HL-60/S4 treated with phorbol 12-myristate 13-acetate at 8.2 ng/mL for 4 days and 3 days (cell line): ENCODE results near the gene FBXL13.
"Not testable (repeated sequence)": the region's sequence is repeated elsewhere in the genome, so short reads cannot be mapped to it uniquely, and the experiment has no call there.

Experiments
- in situ Hi-C: fragments of 300-500 bp; cut with MboI; formaldehyde crosslinking; loops from 2 replicates; pipeline ENCODE4 v1.15.0; 2022; ENCODE audit warnings: low sequenced_read_pairs

The FBXL13 gene

DNA sequence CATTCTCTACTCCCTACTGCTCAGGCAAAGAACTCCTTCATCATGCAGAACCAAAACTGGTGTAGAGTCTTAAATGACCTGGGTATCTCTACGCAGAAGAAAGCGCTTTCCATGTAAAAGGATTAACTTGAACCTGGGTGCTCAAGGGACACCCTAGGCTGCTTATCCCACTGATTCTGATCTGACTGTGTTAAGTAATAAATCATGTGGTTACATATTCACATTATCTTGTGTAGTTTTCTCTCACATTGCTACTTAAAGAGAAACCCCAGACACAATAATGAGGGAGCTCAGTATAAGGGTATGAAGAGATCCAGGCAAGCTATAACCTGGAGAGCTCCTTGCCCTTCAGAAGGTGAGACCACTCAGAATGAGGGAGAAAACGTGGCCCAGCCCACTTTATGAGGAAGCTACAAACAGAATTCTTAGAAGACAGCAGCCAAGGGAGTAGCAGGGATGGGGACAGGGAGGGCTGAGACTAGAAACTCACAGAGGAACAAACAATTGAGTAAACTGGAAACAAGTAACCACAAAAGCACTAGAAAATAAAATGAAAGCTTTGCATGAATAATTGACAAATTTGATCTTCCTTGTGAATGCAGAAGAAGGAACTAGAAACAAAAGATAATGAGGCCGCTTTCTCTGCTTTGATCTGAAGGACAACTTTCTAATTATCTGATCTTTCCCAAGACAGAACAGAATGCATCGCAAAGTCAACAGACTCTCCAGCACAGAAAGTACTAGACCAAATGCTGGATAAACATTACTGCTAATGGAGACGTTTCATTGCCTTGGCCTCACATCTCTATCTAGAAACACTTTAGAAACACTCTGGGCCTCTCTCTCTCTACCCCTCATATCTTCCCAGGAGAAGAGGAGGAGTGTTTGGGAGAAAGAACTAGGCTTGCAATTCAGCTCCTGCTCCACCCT is 85.7 kb downstream of the FBXL13 start:
- in situ Hi-C loops, result no loop called here

DNA sequence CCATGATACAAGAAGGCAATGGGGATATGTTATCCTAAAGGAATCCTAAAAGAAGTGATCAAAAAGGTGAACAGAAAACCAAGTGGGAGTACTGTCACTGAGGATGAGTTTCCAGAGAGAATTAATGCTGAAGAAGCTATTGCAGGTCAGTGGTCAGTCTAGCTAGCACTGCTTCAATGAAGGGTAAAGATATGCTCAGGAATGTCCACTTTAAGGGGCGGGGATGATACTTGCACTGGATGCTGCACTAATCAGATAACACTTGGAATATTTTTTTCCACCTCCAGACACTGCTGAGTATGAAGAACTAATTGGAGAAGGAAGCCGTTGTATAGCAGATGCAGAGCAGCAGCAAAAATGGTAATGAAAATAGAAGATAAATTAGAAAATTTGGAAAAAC is 86.5 kb downstream of the FBXL13 start:
- in situ Hi-C loops, result no loop called here

DNA sequence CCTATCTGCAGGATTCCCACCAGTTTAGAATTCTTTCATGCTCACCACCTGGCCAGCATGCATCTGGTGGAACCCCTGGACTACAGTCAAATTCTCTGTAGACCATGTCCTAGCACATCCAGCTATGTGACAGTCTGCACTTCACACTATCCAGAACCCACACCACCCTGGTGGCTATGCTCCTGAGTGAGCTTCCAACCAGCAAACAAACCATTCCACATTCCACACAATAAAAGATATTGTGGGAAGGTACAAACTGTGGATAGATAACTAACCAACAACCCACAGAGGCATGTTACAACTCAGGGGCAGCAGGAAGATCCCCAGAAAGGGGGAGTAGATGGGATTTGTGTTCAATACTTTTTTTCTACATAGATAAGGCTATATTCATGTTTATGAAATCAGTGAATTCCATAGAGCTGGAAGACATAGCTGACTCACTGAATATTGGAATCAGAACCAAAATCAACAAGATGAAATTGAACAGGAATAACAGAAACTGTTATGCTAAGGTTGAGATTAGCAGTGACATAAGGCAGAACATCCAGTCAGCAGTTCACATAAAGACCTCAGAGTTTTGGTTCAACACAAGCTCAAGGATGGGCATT is 89.3 kb downstream of the FBXL13 start:
- in situ Hi-C loops, result no loop called here

DNA sequence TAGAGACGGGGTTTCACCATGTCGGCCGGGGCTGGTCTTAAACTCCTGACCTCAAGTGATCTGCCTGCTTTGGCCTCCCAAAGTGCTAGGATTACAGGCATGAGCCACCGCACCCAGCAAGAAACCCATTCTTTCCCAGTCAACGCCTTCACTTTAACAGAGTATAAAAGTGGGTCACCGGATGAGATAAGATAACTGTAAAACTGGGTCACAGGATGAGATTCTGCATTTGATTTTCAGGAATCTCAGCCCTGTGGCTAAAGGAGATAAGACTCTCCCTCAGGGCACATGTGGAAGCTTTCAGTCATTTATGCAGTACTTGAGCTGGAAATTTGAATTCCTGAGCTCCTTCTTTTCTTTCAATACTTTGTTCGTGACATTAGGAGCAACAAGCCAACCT is 91.0 kb downstream of the FBXL13 start:
- in situ Hi-C loops, result no loop called here

DNA sequence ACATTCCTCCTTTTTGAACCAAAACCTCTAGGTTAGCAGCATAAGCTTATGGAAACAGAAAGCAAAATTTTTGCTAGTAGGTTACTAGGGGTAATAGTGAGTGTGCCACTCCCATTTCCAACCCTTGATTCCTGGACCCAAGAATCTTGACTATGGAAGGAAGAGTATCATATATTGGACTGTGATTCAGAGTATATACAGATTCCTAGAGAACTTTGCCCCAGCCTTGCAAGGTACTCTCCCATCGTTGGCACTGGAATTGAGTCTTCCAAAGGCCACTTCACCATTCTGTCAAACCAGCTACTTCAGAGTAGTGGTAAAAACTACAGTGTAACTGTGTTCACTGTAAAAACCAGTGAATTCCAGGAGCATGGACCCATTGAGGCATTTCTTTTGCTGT is 92.4 kb downstream of the FBXL13 start:
- in situ Hi-C loops, result no loop called here

DNA sequence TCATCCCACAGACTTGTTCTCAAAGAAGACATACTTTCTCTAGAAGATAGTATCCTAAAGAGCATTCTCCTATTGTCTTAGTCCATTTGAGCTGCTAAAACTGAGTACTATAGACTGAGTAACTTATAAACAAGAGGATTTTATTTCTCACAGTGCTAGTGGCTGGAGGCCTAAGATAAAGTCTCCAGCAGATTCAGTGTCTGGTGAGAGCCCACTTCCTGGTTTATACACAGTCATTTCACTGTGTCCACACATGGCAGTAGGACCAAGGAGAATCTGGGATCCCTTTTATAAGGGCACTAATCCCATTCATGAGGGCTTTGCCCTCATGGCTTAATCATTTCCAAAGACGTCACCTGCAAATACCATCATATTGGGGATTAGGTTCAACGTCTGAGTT is 93.1 kb downstream of the FBXL13 start:
- in situ Hi-C loops, result no loop called here

DNA sequence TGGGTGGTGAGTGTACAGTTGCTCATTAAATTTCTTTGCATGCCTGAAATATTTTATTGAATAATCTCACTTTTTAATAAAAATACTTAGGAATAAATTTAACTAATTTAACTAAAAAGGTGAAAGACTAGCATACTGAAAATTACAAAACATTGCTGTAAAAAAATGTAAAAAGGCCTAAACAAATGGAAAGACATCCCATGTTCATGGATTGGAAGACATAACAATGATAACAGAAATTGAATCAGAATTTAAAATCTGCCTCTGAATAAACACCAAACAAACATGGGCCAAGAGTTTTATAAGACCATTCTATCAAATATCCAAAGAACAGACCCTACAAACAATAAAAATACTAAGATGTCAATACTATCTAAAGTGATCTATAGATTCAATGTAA is 94.9 kb downstream of the FBXL13 start:
- in situ Hi-C loops, result no loop called here

DNA sequence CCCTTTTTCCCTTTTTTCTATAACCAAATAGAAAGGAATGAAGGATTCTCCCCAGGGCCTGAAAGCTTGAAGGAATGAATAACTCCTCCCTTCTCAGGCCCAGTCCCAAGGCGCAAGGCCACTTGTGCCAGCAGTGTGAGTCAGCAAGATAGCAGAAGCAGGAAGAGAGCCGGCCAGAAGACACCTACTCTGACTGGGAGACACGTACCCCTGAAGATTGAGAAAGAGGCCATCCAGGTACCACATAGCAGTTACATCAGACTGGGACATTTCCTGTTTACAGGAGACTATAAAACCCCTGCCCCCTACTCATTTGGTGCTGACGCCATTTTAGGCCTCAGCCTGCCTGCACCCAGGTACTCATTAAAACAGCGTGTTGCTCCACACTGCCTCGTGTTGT is 96.3 kb downstream of the FBXL13 start:
- in situ Hi-C loops, result no loop called here

DNA sequence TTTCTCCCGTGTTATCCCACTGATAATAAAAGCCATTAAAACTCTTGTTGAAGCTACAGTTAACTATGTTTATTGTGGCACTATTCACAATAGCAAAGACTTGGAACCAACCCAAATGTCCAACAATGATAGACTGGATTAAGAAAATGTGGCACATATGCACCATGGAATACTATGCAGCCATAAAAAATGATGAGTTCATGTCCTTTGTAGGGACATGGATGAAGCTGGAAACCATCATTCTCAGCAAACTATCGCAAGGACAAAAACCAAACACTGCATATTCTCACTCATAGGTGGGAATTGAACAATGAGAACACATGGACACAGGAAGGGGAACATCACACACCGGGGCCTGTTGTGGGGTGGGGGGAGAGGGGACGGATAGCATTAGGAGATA is 97.0 kb downstream of the FBXL13 start:
- in situ Hi-C loops, result not testable (repeated sequence)

DNA sequence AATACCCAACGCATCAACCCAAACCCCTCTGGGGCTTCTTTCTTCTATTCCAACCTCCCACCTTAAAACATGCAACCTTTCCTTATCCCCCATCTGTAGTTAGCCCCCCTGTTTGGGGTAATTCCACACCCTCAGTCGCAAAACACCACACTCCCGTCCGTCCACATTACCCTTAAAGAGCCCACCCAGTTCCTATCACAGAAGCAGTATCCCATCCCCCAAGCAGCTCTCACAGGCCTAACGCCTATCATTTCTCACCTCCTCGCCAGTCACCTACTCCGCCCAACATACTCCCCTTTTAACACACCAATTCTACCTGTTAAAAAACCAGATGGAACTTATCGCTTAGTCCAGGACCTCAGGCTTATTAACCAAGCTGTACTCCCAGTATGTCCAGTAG is 98.1 kb downstream of the FBXL13 start:
- in situ Hi-C loops, result no loop called here

DNA sequence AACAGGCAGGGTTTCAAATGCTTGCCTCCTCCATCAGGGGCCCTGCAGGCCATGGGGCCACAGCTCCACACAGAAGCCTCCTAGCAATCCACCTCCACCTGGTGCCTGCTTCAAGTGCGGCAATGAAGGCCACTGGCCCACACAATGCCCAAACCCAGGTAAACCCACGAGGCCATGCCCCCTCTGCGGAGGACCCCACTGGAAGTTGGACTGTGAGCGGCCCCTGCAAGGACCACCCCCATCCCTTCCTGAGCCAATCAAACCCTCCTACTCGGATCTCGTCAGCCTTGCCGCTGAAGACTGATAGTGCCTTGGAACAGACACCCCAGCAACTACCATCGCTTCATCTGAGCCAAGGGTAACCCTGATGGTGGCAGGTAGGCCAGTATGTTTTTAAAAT is 98.7 kb downstream of the FBXL13 start:
- in situ Hi-C loops, result no loop called here

DNA sequence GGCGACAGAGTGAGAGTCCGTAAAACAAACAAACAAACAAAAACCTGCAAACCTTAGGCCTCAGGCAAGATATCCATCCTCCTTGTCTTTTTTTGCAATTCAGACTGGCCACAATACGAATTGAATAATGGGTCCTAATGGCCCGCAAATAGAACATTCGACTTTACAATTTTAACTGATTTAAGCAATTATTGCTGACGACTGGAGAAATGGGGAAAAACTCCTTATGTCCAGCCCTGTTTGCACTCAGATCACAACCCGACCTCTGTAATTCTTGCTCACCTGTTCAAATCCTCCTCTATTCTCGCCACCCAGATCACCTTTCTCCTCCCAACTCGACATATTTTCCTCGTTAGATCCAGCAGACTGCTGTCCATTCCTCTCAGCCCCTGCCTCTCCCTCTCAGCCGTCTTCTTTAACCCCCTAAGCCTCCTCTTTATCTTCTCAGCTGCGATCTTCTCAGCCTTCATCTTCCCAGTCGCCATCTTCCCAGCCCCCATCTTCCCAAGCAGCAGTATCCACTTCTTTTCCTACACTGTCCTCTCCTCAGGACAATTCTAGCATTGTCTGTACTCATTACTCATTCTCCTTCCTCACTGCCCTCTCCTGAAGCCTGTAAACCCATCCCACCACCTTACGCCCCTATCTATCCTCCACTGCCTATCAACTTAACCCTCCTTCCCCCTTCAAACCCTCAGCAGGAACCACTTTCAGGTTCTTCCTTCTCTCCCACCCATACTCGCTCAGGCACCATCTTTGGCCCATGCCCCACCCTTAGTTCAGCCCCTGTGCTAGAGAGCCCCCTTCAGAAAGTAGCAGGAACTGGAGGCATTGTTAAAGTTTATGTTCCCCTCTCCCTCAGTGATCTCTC is 100.0 kb downstream of the FBXL13 start:
- in situ Hi-C loops, result no loop called here

DNA sequence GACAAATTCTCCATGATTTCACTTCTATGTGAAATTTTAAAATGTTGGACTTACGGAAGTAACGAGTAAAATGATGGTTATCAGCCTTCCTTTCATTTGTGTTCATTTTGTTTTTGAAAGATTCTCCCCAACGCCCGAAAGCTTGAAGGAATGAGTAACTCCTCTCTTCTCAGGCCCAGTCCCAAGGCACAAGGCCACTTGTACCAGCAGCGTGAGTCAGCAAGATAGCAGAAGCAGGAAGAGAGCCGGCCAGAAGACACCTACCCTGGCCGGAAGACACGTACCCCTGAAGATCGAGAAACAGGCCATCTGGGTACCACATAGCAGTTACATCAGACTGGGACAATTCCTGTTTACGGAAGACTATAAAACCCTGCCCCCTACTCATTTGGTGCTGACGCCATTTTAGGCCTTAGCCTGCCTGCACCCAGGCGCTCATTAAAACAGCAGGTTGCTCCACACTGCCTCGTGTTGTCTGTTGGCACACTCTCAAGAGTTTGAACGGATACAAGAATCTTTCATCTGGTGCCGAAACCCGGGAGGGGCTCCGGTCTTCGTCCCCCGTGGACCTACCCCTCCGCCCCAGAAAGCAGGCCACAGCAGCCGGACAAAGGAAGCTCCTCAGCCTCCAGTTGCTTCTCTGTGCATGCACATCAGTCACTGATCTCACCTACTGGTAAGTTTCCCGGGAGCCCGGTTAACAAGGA is 101.3 kb downstream of the FBXL13 start:
- in situ Hi-C loops, result no loop called here

DNA sequence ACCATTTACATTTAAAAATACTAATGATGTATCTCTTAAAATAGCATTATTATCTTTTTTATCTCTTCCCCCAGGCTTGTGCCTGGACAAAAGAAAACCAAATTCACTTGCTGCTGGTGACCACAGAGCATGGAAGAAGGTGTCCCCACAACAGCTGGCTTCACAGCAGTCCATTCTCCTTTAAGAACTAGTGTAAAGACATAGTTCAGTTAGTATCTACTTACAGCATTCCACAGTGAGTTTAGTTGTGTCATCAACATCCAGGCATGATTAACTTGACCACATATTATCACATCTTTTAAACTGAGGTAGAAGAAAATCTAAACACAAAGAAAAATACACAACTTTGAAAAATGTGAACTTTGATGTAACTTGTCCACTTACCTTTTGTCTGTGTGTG is 106.8 kb downstream of the FBXL13 start:
- in situ Hi-C loops, result no loop called here

DNA sequence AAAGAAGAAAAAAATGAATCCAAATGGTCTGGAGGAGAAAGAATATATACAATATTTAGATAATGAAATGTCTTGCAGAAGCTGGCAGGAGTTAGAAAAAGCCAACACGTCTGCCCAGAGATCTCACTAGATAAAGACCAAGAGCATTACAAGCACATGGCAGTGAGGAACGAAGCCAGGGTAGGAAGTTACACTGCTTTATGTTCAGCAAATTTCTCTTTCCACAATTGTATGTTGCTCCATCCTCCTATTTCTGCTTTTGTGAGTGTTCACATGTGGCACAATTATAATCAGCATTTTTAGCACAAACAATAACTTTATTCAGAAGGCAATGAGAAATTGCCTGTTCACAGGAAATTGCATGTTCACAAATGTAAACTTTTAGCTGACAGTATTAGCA is 108.1 kb downstream of the FBXL13 start:
- in situ Hi-C loops, result no loop called here

DNA sequence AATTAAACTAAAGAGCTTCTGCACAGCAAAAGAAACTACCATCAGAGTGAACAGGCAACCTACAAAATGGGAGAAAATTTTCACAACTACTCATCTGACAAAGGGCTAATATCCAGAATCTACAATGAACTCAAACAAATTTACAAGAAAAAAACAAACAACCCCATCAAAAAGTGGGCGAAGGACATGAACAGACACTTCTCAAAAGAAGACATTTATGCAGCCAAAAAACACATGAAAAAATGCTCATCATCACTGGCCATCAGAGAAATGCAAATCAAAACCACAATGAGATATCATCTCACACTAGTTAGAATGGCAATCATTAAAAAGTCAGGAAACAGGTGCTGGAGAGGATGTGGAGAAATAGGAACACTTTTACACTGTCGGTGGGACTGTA is 112.6 kb downstream of the FBXL13 start:
- in situ Hi-C loops, result not testable (repeated sequence)

DNA sequence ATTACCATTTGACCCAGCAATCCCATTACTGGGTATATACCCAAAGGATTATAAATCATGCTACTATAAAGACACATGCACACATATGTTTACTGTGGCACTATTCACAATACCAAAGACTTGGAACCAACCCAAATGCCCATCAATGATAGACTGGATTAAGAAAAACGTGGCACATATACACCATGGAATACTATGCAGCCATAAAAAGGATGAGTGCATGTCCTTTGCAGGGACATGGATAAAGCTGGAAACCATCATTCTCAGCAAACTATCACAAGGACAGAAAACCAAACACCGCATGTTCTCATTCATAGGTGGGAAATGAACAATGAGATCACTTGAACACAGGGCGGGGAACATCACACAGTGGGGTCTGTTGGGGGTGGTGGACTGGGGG is 116.6 kb downstream of the FBXL13 start:
- in situ Hi-C loops, result not testable (repeated sequence)

DNA sequence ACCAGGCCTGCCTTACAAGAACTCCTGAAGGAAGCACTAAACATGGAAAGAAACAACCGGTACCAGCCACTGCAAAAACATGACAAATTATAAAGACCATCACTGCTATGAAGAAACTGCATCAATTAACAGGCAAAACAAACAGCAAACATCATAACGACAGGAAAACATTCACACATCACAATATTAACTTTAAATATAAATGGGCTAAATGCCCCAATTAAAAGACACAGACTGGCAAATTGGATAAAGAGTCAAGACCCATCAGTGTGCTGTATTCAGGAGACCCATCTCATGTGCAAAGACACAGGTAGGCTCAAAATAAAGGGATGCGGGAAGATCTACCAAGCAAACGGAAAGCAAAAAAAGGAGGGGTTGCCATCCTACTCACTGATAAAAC is 120.2 kb downstream of the FBXL13 start:
- in situ Hi-C loops, result not testable (repeated sequence)

DNA sequence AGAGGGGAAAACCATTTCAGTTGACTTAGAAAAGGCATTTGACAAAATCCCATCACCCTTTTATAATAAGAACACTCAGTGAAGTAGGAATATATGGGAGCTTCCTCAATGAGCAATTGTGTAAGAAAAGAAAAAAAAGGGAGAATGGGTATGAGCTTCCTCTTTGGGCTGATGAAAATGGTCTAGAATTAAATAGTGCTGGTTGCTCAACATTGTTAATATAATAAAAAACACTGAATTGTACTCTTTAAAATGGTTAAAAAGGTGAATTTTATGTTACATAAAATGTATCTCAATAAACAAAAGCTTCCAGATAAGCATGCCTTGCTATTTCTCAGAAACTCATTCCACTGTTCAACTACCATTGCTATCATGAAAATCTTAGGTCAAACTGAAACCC is 121.2 kb downstream of the FBXL13 start:
- in situ Hi-C loops, result no loop called here

DNA sequence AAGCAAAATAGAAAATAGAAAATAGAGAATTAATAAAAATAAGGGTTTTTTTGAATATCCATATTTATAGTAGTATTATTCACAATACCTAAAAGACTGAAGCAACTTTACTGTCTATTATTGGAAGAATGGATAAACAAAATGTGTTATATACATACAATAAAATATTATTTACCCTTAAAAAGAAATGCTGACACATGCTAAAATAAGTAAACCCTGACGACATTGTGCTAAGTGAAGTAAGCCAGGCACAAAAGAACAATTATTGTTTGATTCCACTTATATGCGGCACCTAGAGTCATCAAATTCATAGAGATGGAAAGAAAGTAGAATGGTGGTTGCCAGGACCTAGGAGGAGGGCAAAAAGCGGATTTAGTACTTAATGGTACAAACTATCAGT is 122.8 kb downstream of the FBXL13 start:
- in situ Hi-C loops, result no loop called here

DNA sequence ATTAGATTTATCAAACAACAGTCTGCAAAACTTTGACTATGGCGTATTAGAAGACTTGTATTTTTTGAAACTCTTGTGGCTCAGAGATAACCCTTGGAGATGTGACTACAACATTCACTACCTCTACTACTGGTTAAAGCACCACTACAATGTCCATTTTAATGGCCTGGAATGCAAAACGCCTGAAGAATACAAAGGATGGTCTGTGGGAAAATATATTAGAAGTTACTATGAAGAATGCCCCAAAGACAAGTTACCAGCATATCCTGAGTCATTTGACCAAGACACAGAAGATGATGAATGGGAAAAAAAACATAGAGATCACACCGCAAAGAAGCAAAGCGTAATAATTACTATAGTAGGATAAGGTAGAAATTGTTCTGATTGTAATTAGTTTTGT is 130.4 kb downstream of the FBXL13 start:
- in situ Hi-C loops, result no loop called here
